Measurements from ENCODE around the gene RRH. TPM values are rescaled to one million over a fixed set of nuclear protein-coding genes. Genes with fewer than 3 reads are reported as not detected.

The RRH gene
- total RNA-seq, 1 experiment from 2014 or later: not detected

- H3K4me1 Mint-ChIP-seq: peaks cover 3% of the 10 kb centered on the region; the same call in 1 of the 2 replicates
- DNase-seq (ENCODE audit: low spot score): no peak
These were observed 20.2 kb downstream of the RRH start, which contains the start of gene LRIT3 for GRCh38 chr4:109847896-109848442. Gene LRIT3 (plus strand): TSS chr4:109848107. CDS start chr4:109848202, 95 bp downstream.

GRCh38 chr4:109848501-109848900 is 20.7 kb downstream of the RRH start:
- H3K4me1 Mint-ChIP-seq: peaks cover 3% of the 10 kb centered on the region; the same call in 1 of the 2 replicates
- no peaks in the 10 kb centered on the region for H3K36me3 Mint-ChIP-seq
- no peak overlapping the region for H3K27ac Mint-ChIP-seq
- ChIA-PET POLR2A (no interaction called here), CTCF (no interaction called here)
- H3K9me3 Mint-ChIP-seq: no peaks in the 10 kb centered on the region
- ATAC-seq: no peak
- H3K27me3 Mint-ChIP-seq (ENCODE audit: low read depth): no peaks in the 10 kb centered on the region
- no peak overlapping the region for H3K4me3 Mint-ChIP-seq
- DNase-seq (ENCODE audit: low spot score): no peak
- TF ChIP-seq ZSCAN18 (CRISPR knock-in tag; IDR thresholded peaks at IDR 0.05) (no peak), SOX15 (CRISPR knock-in tag; IDR thresholded peaks at IDR 0.05) (no peak), ATF2 (CRISPR knock-in tag; IDR thresholded peaks at IDR 0.05; ENCODE audit: borderline replicate concordance, low read depth) (no peak), ZNF263 (CRISPR knock-in tag; IDR thresholded peaks at IDR 0.05; ENCODE audit: low read depth) (no peak), ARID4B (CRISPR knock-in tag; IDR thresholded peaks at IDR 0.05; ENCODE audit: borderline replicate concordance) (no peak), SMAD4 (CRISPR knock-in tag; IDR thresholded peaks at IDR 0.05) (no peak), PREB (CRISPR knock-in tag; IDR thresholded peaks at IDR 0.05; ENCODE audit: borderline replicate concordance) (no peak)

More at GRCh38 chr4:109847896-109848442, 20.2 kb downstream of the RRH start, which contains the start of gene LRIT3:
- no peaks in the 10 kb centered on the region for H3K9me3 Mint-ChIP-seq
- POLR2A ChIA-PET: no interaction called here
- ATAC-seq: no peak
- no peaks in the 10 kb centered on the region for H3K36me3 Mint-ChIP-seq
- H3K27ac Mint-ChIP-seq: no peak within 1 kb of the TSS
- TF ChIP-seq SMAD3 (CRISPR knock-in tag; IDR thresholded peaks at IDR 0.05; ENCODE audit: borderline replicate concordance) (no peak), ZNF423 (CRISPR knock-in tag; IDR thresholded peaks at IDR 0.05) (no peak), MYBL2 (CRISPR knock-in tag; IDR thresholded peaks at IDR 0.05) (no peak), SP1 (CRISPR knock-in tag; conservative IDR thresholded peaks at IDR 0.05) (no peak), ARID4B (CRISPR knock-in tag; IDR thresholded peaks at IDR 0.05; ENCODE audit: borderline replicate concordance) (no peak), ZNF425 (CRISPR knock-in tag; conservative IDR thresholded peaks at IDR 0.05) (no peak), RORB (CRISPR knock-in tag; IDR thresholded peaks at IDR 0.05) (no peak), ZNF138 (CRISPR knock-in tag; conservative IDR thresholded peaks at IDR 0.05) (no peak)
- no peaks in the 10 kb centered on the region for H3K27me3 Mint-ChIP-seq (ENCODE audit: low read depth)
- no peak within 1 kb of the TSS for H3K4me3 Mint-ChIP-seq
- CTCF ChIA-PET: no interaction called here
